GM19351 (cell line): ENCODE measurements around the gene NIPBL.
A peak's percentile ranks its signal among the peaks of the same experiment; 100 is the strongest.
"Not testable (repeated sequence)": the region's sequence is repeated elsewhere in the genome, so short reads cannot be mapped to it uniquely, and the experiment has no call there.

Source experiments
- ATAC-seq: cut with Tn5 transposase; IDR thresholded peaks from one replicate; pipeline ENCODE4 v1.9.1; 2021; ENCODE audit warnings: mild to moderate bottlenecking, moderate library complexity; ENCODE audit not compliant: unreplicated experiment

The NIPBL gene

GRCh38 chr5:36945687-36946086 is 69.1 kb downstream of the NIPBL start:
- no peak for ATAC-seq

- ATAC-seq = no peak
Observed at GRCh38 chr5:36946101-36946500, 69.5 kb downstream of the NIPBL start.

- no peak for ATAC-seq
Observed at GRCh38 chr5:36948041-36948440, 71.5 kb downstream of the NIPBL start.

DNA sequence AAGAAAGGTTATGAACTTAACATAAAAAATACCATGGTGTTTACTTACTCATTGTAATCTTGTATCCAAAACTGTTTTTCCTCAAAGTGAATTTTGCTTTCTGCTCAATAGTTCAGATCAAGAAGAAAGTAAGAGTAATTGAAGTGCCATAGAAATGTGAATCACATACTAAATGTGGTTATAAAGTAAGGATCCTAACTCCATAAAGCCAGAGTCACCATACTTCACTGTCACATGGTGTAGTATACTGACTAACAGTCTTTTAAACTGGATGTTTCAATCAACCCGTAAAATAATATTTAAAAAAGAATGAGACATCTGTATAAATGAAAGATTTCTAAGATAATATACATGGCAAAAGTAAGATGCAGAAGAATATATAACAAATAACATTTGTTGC is 72.1 kb downstream of the NIPBL start:
- no peak for ATAC-seq

GRCh38 chr5:36949593-36949992 is 73.0 kb downstream of the NIPBL start:
- ATAC-seq = no peak

- ATAC-seq = no peak
Observed at GRCh38 chr5:36950586-36951457, 74.3 kb downstream of the NIPBL start.

GRCh38 chr5:36953043-36953442 is 76.5 kb downstream of the NIPBL start:
- ATAC-seq = no peak

DNA sequence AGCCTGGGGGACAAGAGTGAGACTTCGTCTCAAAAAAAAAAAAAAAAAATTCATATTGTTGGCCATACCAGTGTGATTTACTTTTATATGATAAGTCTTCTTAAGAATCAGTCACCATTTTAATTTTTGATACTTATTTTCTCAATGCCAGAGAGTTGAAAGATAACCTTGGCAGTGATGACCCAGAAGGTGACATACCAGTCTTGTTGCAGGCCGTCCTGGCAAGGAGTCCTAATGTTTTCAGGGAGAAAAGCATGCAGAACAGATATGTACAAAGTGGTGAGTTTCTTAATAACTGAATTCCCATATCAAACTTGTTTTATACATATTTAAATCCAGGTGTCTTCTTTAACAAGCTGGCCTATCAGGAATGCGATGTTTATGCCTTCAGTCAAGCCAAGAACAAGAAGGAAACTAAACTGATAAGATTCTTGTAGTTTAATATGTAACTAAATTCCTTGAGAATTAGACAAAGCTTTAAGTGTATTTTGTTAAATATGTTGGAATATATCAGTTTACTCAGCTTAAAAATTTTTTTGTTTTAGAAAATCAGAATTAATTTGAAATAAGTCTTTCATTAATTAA is 81.5 kb downstream of the NIPBL start:
- ATAC-seq = no peak

GRCh38 chr5:36958612-36959011 is 82.0 kb downstream of the NIPBL start:
- ATAC-seq = no peak

GRCh38 chr5:36965179-36965578 is 88.6 kb downstream of the NIPBL start:
- ATAC-seq = no peak

DNA sequence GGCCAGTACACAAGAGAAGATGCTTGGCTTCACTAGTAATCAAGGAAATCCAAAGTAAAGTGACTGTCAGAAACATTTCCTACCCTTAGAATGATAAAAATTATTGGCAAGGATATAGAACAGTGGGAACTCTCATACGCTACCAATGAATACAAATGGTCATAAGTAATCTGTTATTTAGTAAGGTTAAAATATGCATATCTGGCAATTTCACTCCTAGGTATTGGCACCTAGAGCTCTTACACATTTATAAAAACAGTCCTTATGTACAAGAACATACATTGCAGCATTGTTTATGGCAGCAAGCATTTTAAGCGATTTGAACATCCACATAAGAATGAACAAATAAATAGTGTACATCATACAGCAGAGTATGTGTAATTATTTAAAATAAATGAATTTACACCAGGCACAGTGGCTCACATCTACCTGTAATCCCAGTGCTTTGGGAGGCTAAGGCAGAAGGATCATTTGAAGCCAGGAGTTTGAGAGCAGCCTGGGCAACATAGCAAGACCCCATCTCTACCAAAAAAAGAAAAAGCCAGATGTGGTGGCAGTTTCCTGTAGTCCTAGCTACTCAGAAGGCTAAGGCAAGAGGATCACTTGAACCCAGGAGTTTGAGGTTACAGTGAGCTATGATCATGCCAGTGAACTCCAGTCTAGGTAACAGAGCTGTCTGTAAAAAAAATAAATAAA is 93.3 kb downstream of the NIPBL start:
- no peak for ATAC-seq

DNA sequence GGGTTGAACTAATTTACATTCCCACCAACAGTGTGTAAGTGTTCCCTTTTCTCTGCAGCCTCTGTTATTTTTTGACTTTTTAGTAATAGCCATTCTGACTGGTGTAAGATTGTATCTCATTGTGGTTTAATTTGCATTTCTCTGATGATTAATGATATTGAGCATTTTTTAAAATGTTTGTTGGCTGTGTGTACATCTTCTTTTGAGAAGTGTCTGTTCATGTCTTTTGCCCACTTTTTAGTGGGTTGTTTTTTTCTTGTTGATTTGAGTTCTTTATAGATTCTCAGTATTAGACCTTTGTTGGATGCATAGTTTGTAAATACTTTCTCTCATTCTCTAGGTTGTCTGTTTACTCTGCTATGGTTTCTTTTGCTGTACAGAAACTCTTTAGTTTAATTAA is 101.6 kb downstream of the NIPBL start:
- ATAC-seq = no peak

DNA sequence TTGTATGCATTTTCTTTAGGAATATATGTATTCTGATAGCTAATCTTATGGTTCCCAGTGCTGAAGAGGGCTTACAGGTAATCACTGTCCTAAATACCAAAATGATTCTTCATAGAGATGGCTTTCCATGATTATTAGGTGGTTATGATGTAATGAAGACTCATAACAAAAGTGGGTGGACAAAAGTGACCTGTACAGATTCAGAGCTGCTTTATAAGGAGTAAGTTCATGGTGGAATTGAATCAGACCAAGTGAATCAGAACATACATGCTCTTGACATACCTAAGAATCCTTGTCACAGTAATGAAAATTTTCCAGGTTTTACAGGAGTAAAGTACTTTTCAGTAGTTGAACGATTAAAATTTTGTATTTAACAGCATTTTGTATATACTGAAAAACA is 105.6 kb downstream of the NIPBL start:
- no peak for ATAC-seq

- ATAC-seq = no peak
Observed at GRCh38 chr5:36985387-36985786, 108.8 kb downstream of the NIPBL start.

- no peak for ATAC-seq
Observed at GRCh38 chr5:36988396-36988795, 111.8 kb downstream of the NIPBL start.

DNA sequence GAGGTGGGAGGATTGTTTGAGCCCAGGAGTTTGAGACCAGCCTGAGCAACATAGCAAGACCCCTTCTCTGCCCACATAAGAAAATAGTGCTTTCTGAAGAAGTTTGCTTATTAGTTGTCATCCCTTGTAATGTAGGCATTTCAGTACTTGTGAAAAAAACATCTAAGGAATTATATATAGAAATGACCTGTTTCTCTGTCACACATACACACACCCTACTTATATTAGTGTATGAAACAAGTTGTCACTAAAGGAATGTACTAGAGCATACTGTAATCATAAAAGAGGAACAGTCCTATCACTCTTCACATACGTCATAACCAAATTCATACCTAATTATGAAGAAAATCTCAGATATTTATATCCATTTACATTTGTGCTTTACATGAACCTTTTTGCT is 122.0 kb downstream of the NIPBL start:
- ATAC-seq = peak; percentile 66

- ATAC-seq = no peak
Observed at GRCh38 chr5:37002176-37002751, 125.7 kb downstream of the NIPBL start.

- ATAC-seq = no peak
Observed at GRCh38 chr5:37005252-37005651, 128.7 kb downstream of the NIPBL start.

DNA sequence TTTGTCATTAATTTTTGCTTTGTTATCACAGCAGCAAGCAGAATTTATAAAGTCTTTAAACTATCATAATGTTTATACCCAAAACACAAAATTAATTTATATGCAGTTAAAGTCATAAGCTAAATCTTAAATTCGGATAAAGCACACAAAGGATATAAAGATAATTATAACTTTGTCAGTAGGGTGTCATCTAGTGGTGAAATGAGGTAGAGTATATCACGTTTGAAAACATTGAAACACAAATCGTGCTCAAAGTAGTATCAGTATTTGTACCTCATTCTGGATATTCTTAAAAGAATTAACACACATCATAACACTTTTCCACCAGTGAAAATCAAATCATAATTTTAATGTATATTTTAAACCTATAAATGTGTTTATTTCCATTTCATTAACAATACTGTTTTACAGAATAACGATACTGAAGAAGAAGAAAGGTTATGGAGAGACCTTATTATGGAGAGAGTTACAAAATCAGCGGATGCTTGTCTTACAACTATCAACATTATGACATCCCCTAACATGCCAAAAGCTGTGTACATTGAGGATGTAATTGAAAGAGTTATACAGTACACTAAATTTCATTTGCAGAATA is 129.5 kb downstream of the NIPBL start:
- no peak for ATAC-seq

- not testable (repeated sequence) for ATAC-seq
Observed at GRCh38 chr5:37013181-37013580, 136.6 kb downstream of the NIPBL start.

DNA sequence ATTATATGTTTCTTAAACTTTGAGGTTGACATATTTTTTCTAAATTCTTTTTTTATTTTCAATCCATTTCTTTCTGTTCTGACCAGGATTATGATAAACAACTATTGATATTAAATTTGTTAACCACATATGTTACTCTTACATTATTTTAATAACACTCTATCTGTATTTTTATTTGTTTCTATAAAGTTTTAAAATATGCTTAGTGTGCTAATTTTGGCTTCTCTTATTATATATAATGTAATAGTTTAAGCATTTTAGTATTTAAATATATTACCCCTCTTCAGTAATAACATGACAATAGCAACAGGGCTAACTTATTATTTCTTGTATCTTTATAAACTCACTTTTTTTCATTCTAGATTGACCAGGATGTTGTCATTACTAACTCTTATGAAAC is 137.8 kb downstream of the NIPBL start:
- ATAC-seq = no peak
